Sigmoid colon (tissue), 7 donors: ENCODE data around the gene GTSF1L. TPM values are rescaled to one million over a fixed set of nuclear protein-coding genes. Genes with fewer than 3 reads are reported as not detected.
"Not testable (repeated sequence)": the region's sequence is repeated elsewhere in the genome, so short reads cannot be mapped to it uniquely, and the experiment has no call there.

Experiments used
- DNase-seq: peaks from one replicate; pipeline ENCODE4 v3.0.0-alpha.2; 2019
- H3K27ac ChIP-seq, 4 donors: fragments of 200-600 bp; sonication (generic); one replicate each; pipeline ENCODE4 v1.5.1; 2016 to 2019; ENCODE audit warnings: mild to moderate bottlenecking in 1 of 4
- H3K27me3 ChIP-seq, 3 donors: fragments of 200-600 bp; sonication (generic); one replicate each; pipeline ENCODE4 v1.5.1; 2019; ENCODE audit warnings: mild to moderate bottlenecking in 1 of 3
- H3K36me3 ChIP-seq, 4 donors: fragments of 200-600 bp; sonication (generic); one replicate each; pipeline ENCODE4 v1.5.1; 2016 to 2019
- H3K4me1 ChIP-seq, 4 donors: fragments of 200-600 bp; sonication (generic); one replicate each; pipeline ENCODE4 v1.5.1; 2017 to 2019
- H3K4me3 ChIP-seq, 4 donors: fragments of 200-600 bp; sonication (generic); one replicate each; pipeline ENCODE4 v1.5.1; 2017 to 2019; ENCODE audit warnings: mild to moderate bottlenecking in 2 of 4, moderate library complexity in 1 of 4
- H3K9me3 ChIP-seq, 4 donors: fragments of 200-600 bp in 3 of 4; sonication (generic) in 3 of 4; one replicate each; pipeline versions ENCODE4 v1.5.1 to v1.6.1; 2013 to 2019
- EP300 ChIP-seq, 4 donors: sonication (generic); formaldehyde crosslinking; IDR thresholded peaks; one replicate each; pipeline ENCODE4 v1.6.1; 2017; ENCODE audit warnings: antibody characterized with exemption in 4 of 4
- POLR2A ChIP-seq, 2 donors: fragments of 450-650 bp; IDR thresholded peaks; one replicate each; pipeline ENCODE4 v1.6.1; 2016; ENCODE audit warnings: antibody characterized with exemption in 2 of 2, mild to moderate bottlenecking in 2 of 2, moderate library complexity in 2 of 2
- POLR2AphosphoS5 ChIP-seq, 4 donors: sonication (generic); formaldehyde crosslinking; IDR thresholded peaks; one replicate each; pipeline ENCODE4 v1.6.1; 2017; ENCODE audit warnings: antibody characterized with exemption in 4 of 4
- WGBS, 2 donors: extraction: QIAGEN DNeasy Blood & Tissue Kit; methylation state at CpG; one replicate each; pipeline ENCODE4 v1.1.7; 2013; 5-methylcytosine and 5-hydroxymethylcytosine counted together
- intact Hi-C: fragments of 100-400 bp; cut with DNase I; formaldehyde crosslinking; loops from one replicate; pipeline ENCODE4 v1.15.1; 2023
- polyA plus RNA-seq, 3 donors: library from polyadenylated mRNA; stranded (reverse); fragments of 200-250 nt; gene quantifications; one replicate each; pipeline ENCODE4 v1.2.3, GENCODE V29; 2013
- total RNA-seq, 4 donors: library from RNA; depleted of rRNA; stranded (reverse); fragments of >200 nt; gene quantifications; one replicate each; pipeline ENCODE4 v1.1.0, GENCODE V29; 2016
- TF ChIP-seq, protein P1 (sequence below), 4 experiments: fragments of 450-650 bp in 3 of 4; fragments of 200-600 bp in 1 of 4; IDR thresholded peaks; one replicate each; pipeline ENCODE4 v1.5.1; 2016 to 2019; ENCODE audit warnings: antibody characterized with exemption in 4 of 4, mild to moderate bottlenecking in 3 of 4, moderate library complexity in 2 of 4
- donor health status: healthy with polysubstance abuse.
- donor health status: Bipolar disorder and iron deficiency.
- donor health status: healthy.

Gene GTSF1L
- total and polyA plus RNA-seq, 7 donors = 0.17 TPM; not detected in 6

GRCh38 chr20:43761386-43762340 is 34.9 kb upstream of the GTSF1L start:
- no peaks in the 10 kb centered on the region for H3K9me3 ChIP-seq
- no peaks in the 10 kb centered on the region for H3K36me3 ChIP-seq
- intact Hi-C loops = loop anchor here (10.0 kb wide), 2 partner anchors 433 to 553 kb away; partner anchors contain the start of gene FITM2
- TF ChIP-seq, protein P1, sequence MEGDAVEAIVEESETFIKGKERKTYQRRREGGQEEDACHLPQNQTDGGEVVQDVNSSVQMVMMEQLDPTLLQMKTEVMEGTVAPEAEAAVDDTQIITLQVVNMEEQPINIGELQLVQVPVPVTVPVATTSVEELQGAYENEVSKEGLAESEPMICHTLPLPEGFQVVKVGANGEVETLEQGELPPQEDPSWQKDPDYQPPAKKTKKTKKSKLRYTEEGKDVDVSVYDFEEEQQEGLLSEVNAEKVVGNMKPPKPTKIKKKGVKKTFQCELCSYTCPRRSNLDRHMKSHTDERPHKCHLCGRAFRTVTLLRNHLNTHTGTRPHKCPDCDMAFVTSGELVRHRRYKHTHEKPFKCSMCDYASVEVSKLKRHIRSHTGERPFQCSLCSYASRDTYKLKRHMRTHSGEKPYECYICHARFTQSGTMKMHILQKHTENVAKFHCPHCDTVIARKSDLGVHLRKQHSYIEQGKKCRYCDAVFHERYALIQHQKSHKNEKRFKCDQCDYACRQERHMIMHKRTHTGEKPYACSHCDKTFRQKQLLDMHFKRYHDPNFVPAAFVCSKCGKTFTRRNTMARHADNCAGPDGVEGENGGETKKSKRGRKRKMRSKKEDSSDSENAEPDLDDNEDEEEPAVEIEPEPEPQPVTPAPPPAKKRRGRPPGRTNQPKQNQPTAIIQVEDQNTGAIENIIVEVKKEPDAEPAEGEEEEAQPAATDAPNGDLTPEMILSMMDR (IDR thresholded peaks at IDR 0.05) = no peak
- TF ChIP-seq EP300 (IDR thresholded peaks at IDR 0.05) = peak in 2 of 4 donors; percentile 22 to 44
- TF ChIP-seq POLR2AphosphoS5 (IDR thresholded peaks at IDR 0.05) = peak in 2 of 4 donors; percentile 44 to 59
- no peak for TF ChIP-seq POLR2A (IDR thresholded peaks at IDR 0.05)
- WGBS, 2 donors = 53 to 75% methylated on average over 15 of the region's 15 CpGs
- H3K4me3 ChIP-seq = no peak overlapping the region
- H3K4me1 ChIP-seq = peaks cover 0 to 12% (median 7%) of the 10 kb centered on the region in 4 donors
- no peak for DNase-seq
- peak overlapping the region in 2 of 4 donors; percentile 50 to 58 for H3K27ac ChIP-seq
- peaks cover 0 to 10% (median 0%) of the 10 kb centered on the region in 3 donors for H3K27me3 ChIP-seq

DNA sequence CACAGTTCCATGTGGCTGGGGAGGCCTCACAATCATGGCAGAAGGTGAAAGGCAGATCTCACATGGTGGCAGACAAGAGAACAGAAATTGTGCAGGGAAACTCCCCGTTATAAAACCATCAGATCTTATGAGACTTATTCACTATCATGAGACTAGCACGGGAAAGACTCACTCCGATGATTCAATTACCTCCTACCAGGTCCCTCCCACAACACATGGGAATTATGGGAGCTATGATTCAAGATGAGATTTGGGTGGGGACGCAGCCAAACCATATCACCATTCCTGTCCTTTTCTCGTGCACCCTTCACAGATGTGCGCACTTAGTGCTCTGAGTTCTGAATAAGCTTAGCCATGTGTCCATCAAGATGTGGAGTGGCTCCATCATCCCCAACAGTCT is 31.1 kb upstream of the GTSF1L start:
- intact Hi-C loops = not testable (repeated sequence)

DNA sequence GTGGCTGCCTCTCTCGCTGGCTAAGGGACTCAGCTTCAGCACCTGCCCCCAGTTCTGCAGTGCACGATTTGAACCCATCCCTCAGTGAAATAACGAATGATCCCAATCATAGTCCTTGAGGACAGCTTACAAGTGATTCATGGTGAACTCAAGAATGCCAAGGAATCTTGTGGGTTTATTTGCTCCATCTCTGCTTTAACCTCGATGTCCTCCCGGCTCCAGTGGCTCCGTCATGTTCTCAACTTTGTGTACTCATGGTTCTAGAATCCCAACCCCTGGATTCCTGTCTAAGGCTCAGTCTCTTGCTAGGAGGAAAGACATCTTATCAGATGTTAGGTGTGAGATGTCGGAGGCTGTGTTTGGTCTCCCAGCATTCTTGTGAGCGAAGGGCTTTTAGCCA is 29.0 kb upstream of the GTSF1L start:
- Histone ChIP-seq H3K9me3 (no peaks in the 10 kb centered on the region), H3K27me3 (peaks cover 0 to 4% (median 0%) of the 10 kb centered on the region in 3 donors), H3K27ac (peak overlapping the region in 1 of 4 donors; percentile 31), H3K36me3 (no peaks in the 10 kb centered on the region), H3K4me1 (no peaks in the 10 kb centered on the region), H3K4me3 (no peak overlapping the region)
- TF ChIP-seq, protein P1 (IDR thresholded peaks at IDR 0.05) = no peak
- TF ChIP-seq POLR2AphosphoS5 (IDR thresholded peaks at IDR 0.05) (no peak), POLR2A (IDR thresholded peaks at IDR 0.05) (no peak)
- no peak for DNase-seq
- WGBS, 2 donors = 92 to 93% methylated on average over 8 of the region's 8 CpGs
- intact Hi-C loops = no loop called here

More for the DNA sequence above, 31.1 kb upstream of the GTSF1L start:
- not testable (repeated sequence) for H3K36me3 ChIP-seq, H3K9me3 ChIP-seq, DNase-seq, H3K27ac ChIP-seq, H3K4me1 ChIP-seq, H3K27me3 ChIP-seq, H3K4me3 ChIP-seq
- 64 to 82% methylated on average over 6 of the region's 6 CpGs for WGBS, 2 donors

DNA sequence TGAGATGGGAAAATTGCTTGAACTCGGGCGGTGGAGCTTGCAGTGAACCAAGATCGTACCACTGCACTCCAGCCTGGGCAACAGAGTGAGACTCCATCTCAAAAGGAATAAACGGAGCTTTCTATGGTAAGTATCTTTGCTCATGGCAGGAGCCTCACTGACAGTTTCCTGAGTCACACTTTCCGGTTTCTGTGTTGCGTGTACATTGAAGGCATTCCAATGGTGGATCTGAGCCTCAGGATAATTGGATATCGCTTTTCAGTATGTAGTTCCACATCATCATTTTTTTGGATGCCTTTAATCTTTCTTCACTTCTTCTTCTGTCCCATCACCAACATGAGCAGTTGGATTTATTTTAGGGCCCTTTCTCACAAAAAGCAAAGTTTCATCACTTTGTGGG is 28.6 kb upstream of the GTSF1L start:
- no peak for DNase-seq
- intact Hi-C loops = no loop called here
- H3K9me3 ChIP-seq = no peaks in the 10 kb centered on the region
- peak overlapping the region in 1 of 4 donors; percentile 31 for H3K27ac ChIP-seq
- no peaks in the 10 kb centered on the region for H3K4me1 ChIP-seq
- no peaks in the 10 kb centered on the region for H3K36me3 ChIP-seq
- H3K4me3 ChIP-seq = no peak overlapping the region
- TF ChIP-seq POLR2AphosphoS5 (IDR thresholded peaks at IDR 0.05) = no peak
- peaks cover 0 to 4% (median 0%) of the 10 kb centered on the region in 3 donors for H3K27me3 ChIP-seq
- 90 to 91% methylated on average over 7 of the region's 7 CpGs for WGBS, 2 donors

DNA sequence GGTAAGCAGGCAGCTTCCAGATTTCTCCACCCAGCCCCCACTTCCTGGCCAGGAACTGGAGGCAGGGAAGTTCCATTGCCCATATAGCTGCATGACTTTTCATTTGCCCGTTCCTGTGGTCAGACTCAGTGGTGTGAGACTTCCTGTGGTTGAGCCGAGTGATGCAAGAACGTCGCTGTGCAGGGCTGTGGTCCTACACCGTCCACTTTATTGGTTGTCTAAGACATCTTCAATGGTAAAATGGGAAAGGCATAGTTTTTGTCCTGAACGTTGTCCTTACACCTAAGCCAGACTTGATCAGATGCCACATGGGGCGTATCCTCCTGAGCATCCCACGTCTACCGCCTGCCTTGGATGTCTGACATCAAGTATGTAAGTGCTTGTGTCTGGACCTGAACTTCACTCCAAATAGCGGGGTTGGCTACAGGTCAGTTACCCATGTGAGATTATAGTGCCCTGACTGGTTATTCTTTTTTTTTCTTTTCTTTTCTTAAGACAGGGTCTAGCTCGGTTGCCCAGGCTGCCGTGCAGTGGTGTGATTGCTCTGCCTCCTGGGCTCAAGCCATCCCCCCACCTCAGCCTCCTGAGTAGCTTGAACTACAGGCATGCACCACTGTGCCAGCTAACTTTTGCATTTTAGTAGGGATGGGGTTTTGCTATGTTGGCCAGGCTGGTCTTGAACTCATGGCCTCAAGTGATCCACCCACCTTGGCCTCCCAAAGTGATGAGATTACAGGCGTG is 25.9 kb upstream of the GTSF1L start:
- Histone ChIP-seq H3K9me3 (no peaks in the 10 kb centered on the region), H3K27ac (peak overlapping the region in 1 of 4 donors; percentile 81), H3K4me1 (peaks cover 0 to 8% (median 0%) of the 10 kb centered on the region in 4 donors), H3K27me3 (peaks cover 0 to 14% (median 0%) of the 10 kb centered on the region in 3 donors), H3K36me3 (no peaks in the 10 kb centered on the region), H3K4me3 (no peak overlapping the region)
- intact Hi-C loops = no loop called here
- TF ChIP-seq, protein P1 (IDR thresholded peaks at IDR 0.05) = no peak
- no peak for TF ChIP-seq EP300 (IDR thresholded peaks at IDR 0.05)
- DNase-seq = no peak
- 68 to 85% methylated on average over 13 of the region's 13 CpGs for WGBS, 2 donors
